ENCODE measurements around the gene TRA2A.

GRCh38 chr7:23476286-23477156, 55.3 kb downstream of the TRA2A start:
- TF ChIP-seq, protein P1, sequence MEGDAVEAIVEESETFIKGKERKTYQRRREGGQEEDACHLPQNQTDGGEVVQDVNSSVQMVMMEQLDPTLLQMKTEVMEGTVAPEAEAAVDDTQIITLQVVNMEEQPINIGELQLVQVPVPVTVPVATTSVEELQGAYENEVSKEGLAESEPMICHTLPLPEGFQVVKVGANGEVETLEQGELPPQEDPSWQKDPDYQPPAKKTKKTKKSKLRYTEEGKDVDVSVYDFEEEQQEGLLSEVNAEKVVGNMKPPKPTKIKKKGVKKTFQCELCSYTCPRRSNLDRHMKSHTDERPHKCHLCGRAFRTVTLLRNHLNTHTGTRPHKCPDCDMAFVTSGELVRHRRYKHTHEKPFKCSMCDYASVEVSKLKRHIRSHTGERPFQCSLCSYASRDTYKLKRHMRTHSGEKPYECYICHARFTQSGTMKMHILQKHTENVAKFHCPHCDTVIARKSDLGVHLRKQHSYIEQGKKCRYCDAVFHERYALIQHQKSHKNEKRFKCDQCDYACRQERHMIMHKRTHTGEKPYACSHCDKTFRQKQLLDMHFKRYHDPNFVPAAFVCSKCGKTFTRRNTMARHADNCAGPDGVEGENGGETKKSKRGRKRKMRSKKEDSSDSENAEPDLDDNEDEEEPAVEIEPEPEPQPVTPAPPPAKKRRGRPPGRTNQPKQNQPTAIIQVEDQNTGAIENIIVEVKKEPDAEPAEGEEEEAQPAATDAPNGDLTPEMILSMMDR (conservative IDR thresholded peaks at IDR 0.05; ENCODE audit: low read depth, low read length), result no peak
- TF ChIP-seq EZH2 (IDR thresholded peaks at IDR 0.05; ENCODE audit: low read length, unreplicated experiment), result no peak
